ENCODE measurements around the gene GMPR2. TPM values are rescaled to one million over a fixed set of nuclear protein-coding genes. Genes with fewer than 3 reads are reported as not detected.

Gene GMPR2
- polyA plus RNA-seq, 1 experiment, result 116 TPM

GRCh38 chr14:24211311-24211710 is 21.4 kb upstream of the GMPR2 start:
- POLR2A ChIA-PET, result no interaction called here
- DNase-seq (ENCODE audit: low read depth), result no peak
- Histone ChIP-seq H3K27me3 (ENCODE audit: control insufficient read depth, insufficient read depth, low read length) (no peaks in the 10 kb centered on the region), H3K36me3 (ENCODE audit: control insufficient read depth, insufficient read depth, low read length) (peaks cover 23% of the 10 kb centered on the region), H3K4me3 (ENCODE audit: low read depth, low read length) (no peak overlapping the region)
- CTCF ChIA-PET, result interaction anchor here (1.8 kb wide), 1 partner anchor 86 kb away, joined by 6 read pairs; no protein-coding TSS in a partner anchor
- TF ChIP-seq, protein P1, sequence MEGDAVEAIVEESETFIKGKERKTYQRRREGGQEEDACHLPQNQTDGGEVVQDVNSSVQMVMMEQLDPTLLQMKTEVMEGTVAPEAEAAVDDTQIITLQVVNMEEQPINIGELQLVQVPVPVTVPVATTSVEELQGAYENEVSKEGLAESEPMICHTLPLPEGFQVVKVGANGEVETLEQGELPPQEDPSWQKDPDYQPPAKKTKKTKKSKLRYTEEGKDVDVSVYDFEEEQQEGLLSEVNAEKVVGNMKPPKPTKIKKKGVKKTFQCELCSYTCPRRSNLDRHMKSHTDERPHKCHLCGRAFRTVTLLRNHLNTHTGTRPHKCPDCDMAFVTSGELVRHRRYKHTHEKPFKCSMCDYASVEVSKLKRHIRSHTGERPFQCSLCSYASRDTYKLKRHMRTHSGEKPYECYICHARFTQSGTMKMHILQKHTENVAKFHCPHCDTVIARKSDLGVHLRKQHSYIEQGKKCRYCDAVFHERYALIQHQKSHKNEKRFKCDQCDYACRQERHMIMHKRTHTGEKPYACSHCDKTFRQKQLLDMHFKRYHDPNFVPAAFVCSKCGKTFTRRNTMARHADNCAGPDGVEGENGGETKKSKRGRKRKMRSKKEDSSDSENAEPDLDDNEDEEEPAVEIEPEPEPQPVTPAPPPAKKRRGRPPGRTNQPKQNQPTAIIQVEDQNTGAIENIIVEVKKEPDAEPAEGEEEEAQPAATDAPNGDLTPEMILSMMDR (IDR thresholded peaks at IDR 0.05; ENCODE audit: insufficient read depth, low read depth, low read length), result no peak

- TF ChIP-seq, protein P1 (IDR thresholded peaks at IDR 0.05; ENCODE audit: insufficient read depth, low read depth, low read length), result peak; percentile 46
- H3K27me3 ChIP-seq (ENCODE audit: control insufficient read depth, insufficient read depth, low read length), result no peaks in the 10 kb centered on the region
- CTCF ChIA-PET, result interaction anchor here (0.9 to 2.4 kb wide), 4 partner anchors 29 to 85 kb away, joined by 3 to 10 read pairs (median 4); partner anchors contain the start of genes IRF9, PSME2 and TINF2
- peaks cover 17% of the 10 kb centered on the region for H3K36me3 ChIP-seq (ENCODE audit: control insufficient read depth, insufficient read depth, low read length)
- peak within 1 kb of the TSS; percentile 84 for H3K4me3 ChIP-seq (ENCODE audit: low read depth, low read length)
- POLR2A ChIA-PET, result no interaction called here
- DNase-seq (ENCODE audit: low read depth), result peak; percentile 91
These were observed 19.5 kb upstream of the GMPR2 start, which contains the start of gene CHMP4A for GRCh38 chr14:24212924-24213865. CHMP4A (minus strand) TSS chr14:24213488; CDS start chr14:24213439, 49 bp downstream.

DNA sequence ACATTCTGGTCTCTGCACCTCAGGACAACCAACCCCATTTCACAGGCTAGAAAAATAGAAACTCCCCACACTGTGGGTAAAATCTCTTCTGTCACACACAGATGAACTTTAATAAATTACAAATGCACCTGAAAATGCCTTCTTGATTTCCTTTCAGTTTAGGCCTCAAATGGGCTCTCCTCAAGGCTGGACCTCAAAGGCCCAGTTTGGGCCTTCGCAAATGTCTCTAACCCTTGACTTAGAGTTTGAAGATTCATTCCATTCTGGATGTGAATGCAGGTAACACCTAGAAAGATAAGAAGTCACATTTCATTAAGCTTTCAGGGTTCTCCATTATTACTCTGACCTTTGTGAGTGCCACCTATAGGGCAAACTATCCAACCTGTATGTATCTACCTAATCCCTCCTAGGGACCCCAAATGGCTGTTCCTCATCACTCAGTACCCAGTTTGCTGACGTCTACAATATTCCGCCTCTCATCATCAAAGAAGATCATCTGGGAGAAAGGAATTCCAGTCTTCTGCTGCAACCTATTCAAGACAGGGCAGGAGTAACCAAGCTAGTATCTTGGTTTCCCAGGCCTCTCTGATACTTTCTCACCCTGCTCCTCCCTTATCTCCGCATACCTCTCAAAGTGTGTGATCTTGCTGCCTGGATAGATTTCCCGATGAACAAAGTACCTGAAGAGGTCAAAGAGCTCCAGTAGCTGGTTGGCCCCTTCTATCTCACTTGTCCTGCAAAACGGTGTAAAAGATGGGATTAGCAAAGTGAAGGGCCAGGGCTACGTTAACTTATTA is 18.7 kb upstream of the GMPR2 start:
- CTCF ChIA-PET, result interaction anchor here (0.9 to 2.4 kb wide), 6 partner anchors 28 to 94 kb away, joined by 3 to 10 read pairs (median 4); partner anchors contain the start of genes CIDEB, IRF9, PSME2 and TINF2
- Histone ChIP-seq H3K4me3 (ENCODE audit: low read depth, low read length) (peak overlapping the region; percentile 84), H3K36me3 (ENCODE audit: control insufficient read depth, insufficient read depth, low read length) (peaks cover 16% of the 10 kb centered on the region), H3K27me3 (ENCODE audit: control insufficient read depth, insufficient read depth, low read length) (no peaks in the 10 kb centered on the region)
- DNase-seq (ENCODE audit: low read depth), result no peak
- POLR2A ChIA-PET, result interaction anchor here (0.6 kb wide), 1 partner anchor 9 kb away, joined by 8 read pairs; no protein-coding TSS in a partner anchor
- TF ChIP-seq, protein P1 (IDR thresholded peaks at IDR 0.05; ENCODE audit: insufficient read depth, low read depth, low read length), result no peak

GRCh38 chr14:24215495-24216344 is 17.0 kb upstream of the GMPR2 start, which contains the start of gene MDP1:
MDP1 (minus strand) TSS chr14:24216066; CDS start chr14:24215955, 111 bp downstream.
- TF ChIP-seq, protein P1 (IDR thresholded peaks at IDR 0.05; ENCODE audit: insufficient read depth, low read depth, low read length), result peak; percentile 47
- peak; percentile 38 for DNase-seq (ENCODE audit: low read depth)
- CTCF ChIA-PET, result interaction anchor here (0.8 to 2.0 kb wide), 11 partner anchors 9 to 216 kb away, joined by 3 to 12 read pairs (median 4); partner anchors contain the start of genes DHRS1, IRF9, NOP9 and TINF2
- peak within 1 kb of the TSS; percentile 64 for H3K4me3 ChIP-seq (ENCODE audit: low read depth, low read length)
- POLR2A ChIA-PET, result interaction anchor here (0.6 to 0.7 kb wide), 2 partner anchors 27 to 227 kb away, joined by 3 to 8 read pairs; partner anchors contain the start of gene SDR39U1
- no peaks in the 10 kb centered on the region for H3K27me3 ChIP-seq (ENCODE audit: control insufficient read depth, insufficient read depth, low read length)
- peaks cover 7% of the 10 kb centered on the region for H3K36me3 ChIP-seq (ENCODE audit: control insufficient read depth, insufficient read depth, low read length)

Measured in BJ (cell line).